Mucosa of stomach (tissue), 1 donor: ENCODE measurements around the gene HOXA11.

ENCODE experiments used
- H3K27me3 ChIP-seq: one replicate; pipeline ENCODE4 v1.7.0; 2013; ENCODE audit warnings: mild to moderate bottlenecking, low read length; ENCODE audit not compliant: control insufficient read depth, insufficient read depth
- H3K36me3 ChIP-seq: one replicate; pipeline ENCODE4 v1.7.0; 2013; ENCODE audit warnings: low read length; ENCODE audit not compliant: control insufficient read depth, insufficient read depth
- H3K4me1 ChIP-seq: one replicate; pipeline ENCODE4 v1.7.0; 2013; ENCODE audit warnings: mild to moderate bottlenecking, low read length; ENCODE audit not compliant: control insufficient read depth, insufficient read depth
- H3K4me3 ChIP-seq: one replicate; pipeline ENCODE4 v1.7.0; 2013; ENCODE audit warnings: low read length
- H3K9ac ChIP-seq: one replicate; pipeline ENCODE4 v1.7.0; 2013; ENCODE audit warnings: mild to moderate bottlenecking, low read length, moderate library complexity
- H3K9me3 ChIP-seq: one replicate; pipeline ENCODE4 v1.7.0; 2013; ENCODE audit warnings: mild to moderate bottlenecking, low read length, moderate library complexity; ENCODE audit not compliant: control insufficient read depth
- donor health status: Pancreatic carcinoma.

The HOXA11 gene

DNA sequence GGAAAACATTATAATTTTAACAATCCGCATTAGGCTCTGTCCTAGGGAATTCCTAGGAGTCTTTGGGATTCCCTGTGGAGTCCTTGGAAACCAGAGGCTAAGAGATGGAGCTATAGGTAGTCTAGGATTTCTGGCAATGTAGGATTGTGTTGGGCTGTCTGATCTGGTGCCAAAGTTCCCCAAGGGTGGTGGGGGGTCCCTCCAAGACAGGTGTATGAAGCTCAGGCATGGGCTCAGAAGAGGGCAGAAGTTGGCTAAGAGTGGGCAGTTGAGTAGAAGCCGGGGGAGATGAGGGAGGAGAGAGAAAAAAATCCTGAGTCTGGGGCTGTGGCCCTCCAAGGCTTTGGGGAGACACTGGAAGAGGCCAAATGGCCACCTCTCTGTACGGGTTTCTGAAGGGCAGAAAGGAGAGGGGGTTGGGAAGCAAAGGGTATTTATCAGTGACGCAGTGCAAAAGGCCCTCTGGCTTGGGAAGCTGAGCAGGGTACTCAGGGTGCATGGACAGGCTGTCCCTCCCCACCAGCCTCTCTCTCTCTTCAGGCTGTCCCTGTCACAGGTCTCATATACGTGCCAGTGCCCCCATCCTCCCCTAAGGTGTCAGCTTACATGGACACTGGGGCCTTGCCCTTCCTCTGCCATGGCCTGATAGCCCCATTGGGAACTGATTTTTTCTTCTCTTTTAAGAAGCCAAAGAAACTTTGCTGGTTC, 38.4 kb downstream of the HOXA11 start:
- Histone ChIP-seq H3K27me3 (peaks cover 74% of the 10 kb centered on the region), H3K36me3 (no peaks in the 10 kb centered on the region), H3K4me1 (peaks cover 32% of the 10 kb centered on the region), H3K9ac (no peak overlapping the region), H3K4me3 (no peak overlapping the region), H3K9me3 (no peaks in the 10 kb centered on the region)

DNA sequence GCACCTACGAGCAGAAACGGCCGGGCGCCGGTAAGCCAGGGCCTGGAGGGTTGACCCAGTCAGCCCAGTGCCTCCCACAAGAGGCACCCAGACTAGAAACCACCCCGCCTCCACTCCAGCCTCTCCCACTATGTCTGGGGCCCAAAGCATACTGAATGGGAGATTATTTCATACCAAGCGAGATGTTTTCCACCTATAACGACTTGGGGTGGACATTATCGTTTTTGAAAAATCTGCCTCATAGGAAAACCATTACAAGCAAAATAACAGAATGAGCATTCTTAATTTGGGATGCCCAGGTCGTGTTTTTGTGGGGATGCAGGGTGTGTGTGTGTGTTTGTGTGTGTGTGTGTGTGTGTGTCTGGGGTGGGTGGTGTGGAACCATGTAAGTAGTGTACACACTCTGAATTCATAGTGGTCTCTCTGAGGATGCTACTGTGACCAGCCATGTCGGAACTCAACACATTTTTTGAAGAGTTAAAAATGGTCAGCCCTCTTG, 39.1 kb downstream of the HOXA11 start:
- Histone ChIP-seq H3K36me3 (no peaks in the 10 kb centered on the region), H3K27me3 (peaks cover 67% of the 10 kb centered on the region), H3K4me3 (no peak overlapping the region), H3K9ac (no peak overlapping the region), H3K9me3 (no peaks in the 10 kb centered on the region), H3K4me1 (peaks cover 26% of the 10 kb centered on the region)

DNA sequence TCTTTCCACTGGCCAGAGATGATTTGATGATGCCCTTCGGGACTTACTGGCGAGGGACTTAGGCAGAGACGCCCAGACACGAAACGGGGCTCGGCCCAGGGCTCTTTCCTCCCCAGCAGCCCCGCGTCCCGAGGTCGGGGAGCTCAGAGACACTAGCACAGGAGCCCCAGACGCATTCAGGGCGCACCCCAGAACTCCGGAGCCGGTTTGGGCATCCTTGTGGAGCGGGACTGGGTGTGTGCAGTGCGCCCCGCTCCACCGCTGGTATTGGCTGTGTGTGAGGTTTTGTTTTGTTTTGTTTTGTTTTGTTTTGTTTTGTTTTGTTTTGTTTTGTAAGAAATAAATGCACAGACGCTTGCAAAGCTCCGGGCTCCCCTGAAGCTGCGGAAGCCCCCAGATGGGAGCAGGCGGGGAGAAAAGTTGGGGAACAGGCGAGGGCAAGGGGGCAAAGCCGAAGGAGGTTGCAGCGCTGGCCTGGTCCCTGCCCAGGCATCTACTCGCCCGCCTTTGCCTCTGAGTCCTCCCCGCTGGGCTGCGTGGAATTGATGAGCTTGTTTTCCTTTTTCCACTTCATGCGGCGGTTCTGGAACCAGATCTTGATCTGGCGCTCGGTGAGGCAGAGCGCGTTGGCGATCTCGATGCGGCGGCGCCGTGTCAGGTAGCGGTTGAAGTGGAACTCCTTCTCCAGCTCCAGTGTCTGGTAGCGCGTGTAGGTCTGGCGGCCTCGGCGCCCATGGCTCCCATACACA, 39.7 kb downstream of the HOXA11 start:
- Histone ChIP-seq H3K4me3 (no peak overlapping the region), H3K36me3 (no peaks in the 10 kb centered on the region), H3K9ac (no peak overlapping the region), H3K9me3 (no peaks in the 10 kb centered on the region), H3K4me1 (peaks cover 21% of the 10 kb centered on the region), H3K27me3 (peaks cover 60% of the 10 kb centered on the region)

DNA sequence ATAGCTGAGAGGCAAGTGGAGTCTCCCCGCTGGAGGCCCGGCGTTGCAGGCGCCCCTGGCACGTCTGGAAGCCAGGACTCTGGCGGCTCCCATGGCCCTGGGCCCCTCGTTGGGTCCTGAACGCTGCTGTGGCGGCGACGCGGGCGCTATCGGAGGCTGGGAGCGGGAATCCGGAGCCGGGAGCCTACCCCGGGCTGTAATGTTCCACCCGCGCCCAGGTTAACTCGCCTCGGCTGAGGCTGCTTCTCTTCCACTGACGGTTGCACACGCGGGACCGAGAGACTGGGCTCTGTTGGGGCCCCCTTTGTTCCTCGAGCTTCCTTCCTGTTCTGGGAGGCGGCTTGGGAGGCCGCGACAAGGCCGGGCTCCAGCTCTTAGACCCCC, 40.3 kb downstream of the HOXA11 start:
- Histone ChIP-seq H3K4me1 (peaks cover 18% of the 10 kb centered on the region), H3K4me3 (peak overlapping the region; percentile 78), H3K27me3 (peaks cover 55% of the 10 kb centered on the region), H3K9me3 (no peaks in the 10 kb centered on the region), H3K9ac (no peak overlapping the region), H3K36me3 (no peaks in the 10 kb centered on the region)

DNA sequence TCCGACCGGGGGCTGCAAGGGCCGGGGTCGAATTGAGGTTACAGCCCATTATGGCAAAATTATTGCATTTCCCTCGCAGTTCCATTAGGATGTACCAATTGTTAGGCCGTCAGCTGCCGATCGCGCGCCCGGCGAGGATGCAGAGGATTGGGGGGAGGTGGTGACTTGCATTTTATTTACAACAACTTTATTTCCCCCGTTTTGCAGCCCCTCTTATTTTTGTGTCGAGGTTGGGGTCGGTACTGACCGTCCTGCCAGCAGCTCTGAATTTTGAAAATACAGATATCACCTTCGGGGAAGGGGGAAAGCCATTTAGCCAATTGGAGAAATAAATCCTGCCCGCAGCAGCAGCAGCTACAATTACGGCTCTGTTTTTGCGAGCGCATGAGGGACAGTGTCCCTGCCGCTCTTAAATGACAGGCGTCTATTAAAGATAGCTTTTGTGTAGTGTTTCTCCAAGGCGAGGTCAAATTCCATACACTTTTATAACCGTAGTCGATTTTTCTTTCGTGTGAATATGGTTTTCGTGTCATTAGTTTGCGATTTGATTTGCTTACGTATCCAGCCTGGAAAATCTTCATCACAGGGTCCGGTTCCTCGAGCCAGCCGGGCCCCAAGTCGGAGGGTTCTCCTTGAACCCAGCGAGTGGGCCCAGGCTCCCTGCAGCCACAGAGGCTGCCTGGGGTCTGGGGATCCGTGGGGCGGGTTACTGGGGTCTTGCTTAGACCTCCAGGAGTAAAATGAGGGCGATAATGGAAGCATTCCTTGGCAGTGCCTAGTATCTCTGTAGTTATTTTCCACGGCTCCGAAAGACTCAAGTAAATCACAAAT, 40.9 kb downstream of the HOXA11 start:
- H3K4me1 ChIP-seq = peaks cover 18% of the 10 kb centered on the region
- H3K9me3 ChIP-seq = no peaks in the 10 kb centered on the region
- peak overlapping the region; percentile 78 for H3K4me3 ChIP-seq
- no peak overlapping the region for H3K9ac ChIP-seq
- H3K27me3 ChIP-seq = peaks cover 55% of the 10 kb centered on the region
- H3K36me3 ChIP-seq = no peaks in the 10 kb centered on the region

DNA sequence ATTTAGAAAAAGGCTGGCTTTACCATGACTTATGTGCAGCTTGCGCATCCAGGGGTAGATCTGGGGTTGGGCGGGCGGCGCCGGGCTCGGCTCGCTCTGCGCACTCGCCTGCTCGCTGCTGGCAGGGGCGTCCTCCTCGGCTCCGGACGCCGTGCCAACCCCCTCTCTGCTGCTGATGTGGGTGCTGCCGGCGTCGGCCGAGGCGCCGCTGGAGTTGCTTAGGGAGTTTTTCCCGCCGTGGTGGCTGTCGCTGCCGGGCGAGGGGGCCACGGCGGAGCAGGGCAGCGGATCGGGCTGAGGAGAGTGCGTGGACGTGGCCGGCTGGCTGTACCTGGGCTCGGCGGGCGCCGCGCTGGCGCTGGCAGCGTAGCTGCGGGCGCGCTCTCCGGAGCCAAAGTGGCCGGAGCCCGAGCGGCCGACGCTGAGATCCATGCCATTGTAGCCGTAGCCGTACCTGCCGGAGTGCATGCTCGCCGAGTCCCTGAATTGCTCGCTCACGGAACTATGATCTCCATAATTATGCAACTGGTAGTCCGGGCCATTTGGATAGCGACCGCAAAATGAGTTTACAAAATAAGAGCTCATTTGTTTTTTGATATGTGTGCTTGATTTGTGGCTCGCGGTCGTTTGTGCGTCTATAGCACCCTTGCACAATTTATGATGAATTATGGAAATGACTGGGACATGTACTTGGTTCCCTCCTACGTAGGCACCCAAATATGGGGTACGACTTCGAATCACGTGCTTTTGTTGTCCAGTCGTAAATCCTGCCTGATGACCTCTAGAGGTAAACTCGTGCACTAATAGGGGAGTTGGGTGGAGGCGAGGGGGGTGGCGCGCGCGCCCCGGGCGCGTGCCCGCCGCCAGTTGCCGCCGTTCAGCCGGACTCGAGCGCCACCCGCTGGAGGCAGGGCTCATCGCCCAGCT, 41.7 kb downstream of the HOXA11 start, which contains the start of gene HOXA5:
TSS of gene HOXA5 (minus strand) at position 659 of the 927 bp plus-strand sequence. CDS start at position 585, 74 bp downstream.
- Histone ChIP-seq H3K4me3 (peak within 1 kb of the TSS; percentile 78), H3K9ac (peak within 1 kb of the TSS; percentile 83), H3K27me3 (peaks cover 49% of the 10 kb centered on the region), H3K9me3 (no peaks in the 10 kb centered on the region), H3K36me3 (no peaks in the 10 kb centered on the region), H3K4me1 (peaks cover 17% of the 10 kb centered on the region)

DNA sequence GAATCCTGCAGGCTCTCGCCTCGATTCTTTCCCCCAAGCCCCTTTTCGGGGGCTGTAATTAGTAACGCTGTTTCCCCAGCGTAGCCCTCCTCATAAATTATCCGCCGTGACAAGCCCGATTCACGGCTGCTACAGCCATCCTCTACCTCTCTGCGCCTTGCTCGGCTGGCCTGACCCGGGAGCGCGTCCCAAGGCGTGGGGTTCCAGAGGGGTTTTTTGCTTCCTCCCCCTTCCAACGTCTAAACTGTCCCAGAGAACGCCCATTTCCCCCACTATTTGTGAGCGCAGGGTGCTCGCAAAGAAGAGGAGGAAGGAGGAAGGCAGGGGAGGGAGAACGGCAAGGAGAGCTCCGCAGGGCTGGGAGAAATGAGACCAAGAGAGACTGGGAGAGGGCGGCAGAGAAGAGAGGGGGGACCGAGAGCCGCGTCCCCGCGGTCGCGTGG, 42.4 kb downstream of the HOXA11 start:
- Histone ChIP-seq H3K36me3 (no peaks in the 10 kb centered on the region), H3K9me3 (no peaks in the 10 kb centered on the region), H3K4me1 (peaks cover 13% of the 10 kb centered on the region), H3K27me3 (peaks cover 43% of the 10 kb centered on the region), H3K4me3 (peak overlapping the region; percentile 78), H3K9ac (peak overlapping the region; percentile 83)

DNA sequence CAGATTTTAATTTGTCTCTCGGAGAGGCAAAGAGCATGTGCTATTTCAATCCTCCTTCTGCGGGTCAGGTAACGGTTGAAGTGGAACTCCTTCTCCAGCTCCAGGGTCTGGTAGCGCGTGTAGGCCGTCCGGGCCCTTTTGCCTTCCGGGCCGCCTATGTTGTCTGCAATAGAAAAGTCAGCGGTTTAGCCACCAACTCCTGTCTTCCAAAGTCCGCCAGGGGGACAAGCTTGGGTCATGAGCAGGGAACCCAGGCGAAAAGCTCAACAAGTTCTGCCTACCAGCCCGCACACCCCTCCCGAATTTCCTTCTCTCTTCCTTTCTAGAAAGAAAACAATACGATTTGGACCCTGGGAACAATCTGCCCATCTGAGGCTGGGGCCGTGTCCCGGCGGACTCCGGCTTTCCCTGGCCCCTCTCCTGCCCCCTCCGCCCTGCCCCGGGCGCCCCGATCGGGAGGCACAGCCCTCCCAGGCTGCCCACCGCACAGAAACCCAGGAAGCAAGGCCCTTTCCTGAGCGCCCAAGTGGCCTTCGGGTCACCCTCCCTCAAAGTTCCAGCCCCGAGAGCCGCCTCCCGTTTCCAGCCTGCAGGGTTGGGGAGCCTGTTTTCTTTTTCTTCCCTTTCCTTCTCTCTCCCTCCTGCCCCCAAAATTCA, 43.0 kb downstream of the HOXA11 start:
- Histone ChIP-seq H3K27me3 (peaks cover 38% of the 10 kb centered on the region), H3K9ac (peak overlapping the region; percentile 83), H3K4me3 (peak overlapping the region; percentile 78), H3K36me3 (no peaks in the 10 kb centered on the region), H3K4me1 (peaks cover 13% of the 10 kb centered on the region), H3K9me3 (no peaks in the 10 kb centered on the region)

DNA sequence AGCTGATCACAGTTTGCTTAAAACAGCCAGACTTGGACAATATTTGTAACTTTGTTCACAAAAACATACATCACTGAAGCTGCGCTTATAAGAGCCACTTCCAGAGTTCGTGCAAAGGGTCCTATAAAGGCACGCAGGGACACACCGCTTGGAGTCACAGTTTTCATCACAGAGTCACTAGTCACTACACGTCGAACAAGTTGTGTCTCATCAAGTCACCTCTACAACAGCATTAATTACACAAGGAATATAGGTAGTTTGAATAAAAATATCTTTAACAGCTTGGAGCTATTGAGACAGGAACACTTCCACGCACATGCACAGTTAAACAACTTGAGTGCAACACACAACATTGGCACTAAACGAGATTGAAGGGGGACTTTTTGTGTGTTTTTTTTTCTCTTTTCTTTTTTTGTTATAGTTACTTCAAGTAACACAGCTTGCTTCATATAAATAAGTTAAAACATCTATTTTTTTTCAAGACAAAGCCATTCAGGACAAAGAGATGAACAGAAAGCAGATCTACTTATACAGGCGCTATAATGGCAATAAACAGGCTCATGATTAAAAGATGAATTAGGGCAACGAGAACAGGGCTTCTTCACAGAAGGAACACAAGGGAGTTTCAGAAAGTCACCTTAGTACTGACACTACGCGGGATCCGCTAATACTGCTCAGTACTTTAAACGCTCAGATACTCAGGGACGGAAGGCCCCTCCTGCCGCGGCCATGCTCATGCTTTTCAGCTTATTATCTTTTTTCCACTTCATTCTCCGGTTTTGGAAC, 43.7 kb downstream of the HOXA11 start:
- H3K36me3 ChIP-seq = no peaks in the 10 kb centered on the region
- peaks cover 19% of the 10 kb centered on the region for H3K4me1 ChIP-seq
- peaks cover 30% of the 10 kb centered on the region for H3K27me3 ChIP-seq
- H3K9me3 ChIP-seq = no peaks in the 10 kb centered on the region
- H3K4me3 ChIP-seq = peak overlapping the region; percentile 78
- H3K9ac ChIP-seq = peak overlapping the region; percentile 83

DNA sequence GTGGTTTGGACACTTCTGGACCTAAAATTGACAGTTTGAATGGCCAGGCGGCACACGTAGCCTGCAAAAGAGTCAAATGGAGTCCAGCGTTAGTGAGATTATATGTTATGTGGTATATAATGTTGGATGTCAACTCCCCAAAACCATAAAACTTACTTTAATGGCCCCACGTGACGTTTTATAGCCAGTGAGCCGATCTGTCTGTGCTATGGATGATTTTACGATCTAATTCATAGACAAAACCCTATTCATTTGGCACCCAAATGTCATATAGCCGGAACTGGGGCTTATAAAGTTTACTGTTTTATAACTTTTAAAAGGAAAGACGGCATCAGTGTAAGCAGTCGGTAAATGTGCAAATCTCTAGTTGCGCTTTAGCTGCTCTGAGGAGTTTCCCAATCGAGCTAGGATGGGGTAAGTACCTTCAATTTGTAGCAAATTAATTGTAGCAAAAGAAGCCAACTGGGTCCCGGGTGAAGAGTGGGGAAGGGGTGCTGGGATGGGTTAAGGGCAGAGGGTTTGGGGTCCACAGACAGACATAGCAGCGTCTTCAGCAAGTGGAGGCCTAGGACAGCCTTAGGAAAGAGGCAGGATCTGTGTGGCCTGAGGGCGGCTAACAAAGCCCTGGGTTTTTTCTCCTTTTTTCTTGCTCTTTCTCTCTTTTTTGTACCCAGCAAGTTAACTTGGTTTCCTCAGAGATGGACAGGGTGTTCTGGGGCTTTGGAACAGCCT, 44.7 kb downstream of the HOXA11 start:
- H3K36me3 ChIP-seq = no peaks in the 10 kb centered on the region
- H3K4me3 ChIP-seq = no peak overlapping the region
- H3K9ac ChIP-seq = peak overlapping the region; percentile 29
- H3K27me3 ChIP-seq = peaks cover 20% of the 10 kb centered on the region
- no peaks in the 10 kb centered on the region for H3K9me3 ChIP-seq
- peaks cover 27% of the 10 kb centered on the region for H3K4me1 ChIP-seq
